Loucy (cell line): Measurements from ENCODE around the gene CRYGA.

Experiments used
- H2AFZ ChIP-seq: fragments of 200-600 bp; sonication (generic); 2 replicates; pipeline ENCODE4 v1.6.0; 2016; ENCODE audit warnings: antibody characterized with exemption, mild to moderate bottlenecking, low read length, moderate library complexity
- H3F3A ChIP-seq: fragments of 200-600 bp; 2 replicates; pipeline ENCODE4 v1.6.0; 2016; ENCODE audit warnings: antibody characterized with exemption, low read depth, mild to moderate bottlenecking
- H3K27me3 ChIP-seq: fragments of 200-600 bp; sonication (generic); 2 replicates; pipeline ENCODE4 v1.6.1; 2014; ENCODE audit warnings: low read length, mild to moderate bottlenecking; ENCODE audit not compliant: insufficient read depth, poor library complexity, severe bottlenecking
- H3K36me3 ChIP-seq: fragments of 200-600 bp; sonication (generic); 2 replicates; pipeline ENCODE4 v1.6.1; 2016; ENCODE audit warnings: low read length; ENCODE audit not compliant: insufficient read depth
- H3K4me1 ChIP-seq: fragments of 200-600 bp; sonication (generic); 2 replicates; pipeline ENCODE4 v1.5.1; 2014; ENCODE audit warnings: low read length, mild to moderate bottlenecking; ENCODE audit not compliant: insufficient read depth, poor library complexity, severe bottlenecking
- H3K4me2 ChIP-seq: fragments of 200-600 bp; sonication (generic); 2 replicates; pipeline ENCODE4 v1.6.0; 2014; ENCODE audit warnings: antibody characterized with exemption, low read length, low read depth, mild to moderate bottlenecking; ENCODE audit not compliant: poor library complexity, severe bottlenecking
- H3K4me3 ChIP-seq: fragments of 200-600 bp; sonication (generic); 2 replicates; pipeline ENCODE4 v1.5.1; 2014; ENCODE audit warnings: low read length, mild to moderate bottlenecking, mixed read lengths; ENCODE audit not compliant: poor library complexity, severe bottlenecking
- H3K79me2 ChIP-seq: fragments of 200-600 bp; sonication (generic); 2 replicates; pipeline ENCODE4 v1.6.1; 2014; ENCODE audit warnings: low read length; ENCODE audit not compliant: insufficient read depth
- H3K9ac ChIP-seq: fragments of 200-600 bp; sonication (generic); 2 replicates; pipeline ENCODE4 v1.6.0; 2014; ENCODE audit warnings: mild to moderate bottlenecking, low read depth, low read length, moderate library complexity; ENCODE audit not compliant: poor library complexity, severe bottlenecking
- H3K9me2 ChIP-seq: fragments of 200-600 bp; sonication (generic); replicated peaks from 2 replicates; pipeline ENCODE4 v1.6.1; 2016; ENCODE audit warnings: low read depth, low read length, mixed read lengths
- H3K9me3 ChIP-seq: fragments of 200-600 bp; sonication (generic); 2 replicates; pipeline ENCODE4 v1.6.1; 2014; ENCODE audit warnings: mild to moderate bottlenecking, antibody characterized with exemption, low read length, low read depth; ENCODE audit not compliant: insufficient read depth
- H4K20me1 ChIP-seq: fragments of 200-600 bp; sonication (generic); 2 replicates; pipeline ENCODE4 v1.6.0; 2014; ENCODE audit warnings: antibody characterized with exemption, low read length, mild to moderate bottlenecking; ENCODE audit not compliant: insufficient read depth, poor library complexity, severe bottlenecking
- CTCF ChIP-seq: fragments of 200-600 bp; sonication (generic); conservative IDR thresholded peaks from 2 replicates; pipeline ENCODE4 v1.5.1; 2014; ENCODE audit warnings: mild to moderate bottlenecking, antibody characterized with exemption, low read length
- EZH2phosphoT487 ChIP-seq: fragments of 200-600 bp; IDR thresholded peaks from 2 replicates; pipeline ENCODE4 v1.6.1; 2018; ENCODE audit warnings: antibody characterized with exemption, mild to moderate bottlenecking, moderate library complexity, borderline replicate concordance

CRYGA gene

GRCh38 chr2:208163489-208163888 is at the start of gene CRYGA:
TSS of gene CRYGA (minus strand) at chr2:208163589. CDS start at chr2:208163556, 33 bp downstream.
- Histone ChIP-seq H3K79me2 (no peaks in the 10 kb centered on the region), H3K4me1 (no peaks in the 10 kb centered on the region), H3K4me3 (no peak within 1 kb of the TSS), H3K36me3 (no peaks in the 10 kb centered on the region), H3K27me3 (no peaks in the 10 kb centered on the region), H4K20me1 (no peaks in the 10 kb centered on the region), H3F3A (no peaks in the 10 kb centered on the region), H3K9me2 (no peaks in the 10 kb centered on the region), H3K9ac (no peak within 1 kb of the TSS), H2AFZ (no peak within 1 kb of the TSS; the same call in 1 of the 2 replicates), H3K9me3 (no peaks in the 10 kb centered on the region), H3K4me2 (no peak within 1 kb of the TSS)
- TF ChIP-seq EZH2phosphoT487 (no peak), CTCF (no peak)

- no peaks in the 10 kb centered on the region for H3K36me3 ChIP-seq
- no peak overlapping the region for H3K4me2 ChIP-seq
- TF ChIP-seq CTCF: no peak
- no peak for TF ChIP-seq EZH2phosphoT487
- H3K9me3 ChIP-seq: no peaks in the 10 kb centered on the region
- no peaks in the 10 kb centered on the region for H3K9me2 ChIP-seq
- H3K27me3 ChIP-seq: no peaks in the 10 kb centered on the region
- 0 out of 2 replicates have a peak overlapping the region, but pooled peaks have one; percentile 76 for H2AFZ ChIP-seq
- no peaks in the 10 kb centered on the region for H3K79me2 ChIP-seq
- H3K9ac ChIP-seq: no peak overlapping the region
- H3F3A ChIP-seq: no peaks in the 10 kb centered on the region
- H3K4me1 ChIP-seq: no peaks in the 10 kb centered on the region
- no peaks in the 10 kb centered on the region for H4K20me1 ChIP-seq
- H3K4me3 ChIP-seq: no peak overlapping the region
Observed at GRCh38 chr2:208210688-208211451, 47.5 kb upstream of the CRYGA start.

- Histone ChIP-seq H3K36me3 (no peaks in the 10 kb centered on the region), H3K4me2 (no peak overlapping the region), H3K9ac (no peak overlapping the region), H3K27me3 (no peaks in the 10 kb centered on the region), H3K9me3 (no peaks in the 10 kb centered on the region), H3K79me2 (no peaks in the 10 kb centered on the region), H3F3A (no peaks in the 10 kb centered on the region), H4K20me1 (no peaks in the 10 kb centered on the region), H3K4me3 (no peak overlapping the region), H3K4me1 (peaks cover 7% of the 10 kb centered on the region), H2AFZ (no peak overlapping the region), H3K9me2 (no peaks in the 10 kb centered on the region)
- TF ChIP-seq CTCF: no peak
- TF ChIP-seq EZH2phosphoT487: no peak
Observed at GRCh38 chr2:208208335-208209085, 45.1 kb upstream of the CRYGA start.
